Measurements from ENCODE around the gene PUS1. TPM values are rescaled to one million over a fixed set of nuclear protein-coding genes. Genes with fewer than 3 reads are reported as not detected.
A peak's percentile ranks its signal among the peaks of the same experiment; 100 is the strongest.
"Not testable (repeated sequence)": the region's sequence is repeated elsewhere in the genome, so short reads cannot be mapped to it uniquely, and the experiment has no call there.

The PUS1 gene
- total and polyA plus RNA-seq, 2 of the 8 experiments (the other 6 are each of a cell fraction or from before 2014, with no cell fraction given), result 48.1 to 81.2 TPM

DNA sequence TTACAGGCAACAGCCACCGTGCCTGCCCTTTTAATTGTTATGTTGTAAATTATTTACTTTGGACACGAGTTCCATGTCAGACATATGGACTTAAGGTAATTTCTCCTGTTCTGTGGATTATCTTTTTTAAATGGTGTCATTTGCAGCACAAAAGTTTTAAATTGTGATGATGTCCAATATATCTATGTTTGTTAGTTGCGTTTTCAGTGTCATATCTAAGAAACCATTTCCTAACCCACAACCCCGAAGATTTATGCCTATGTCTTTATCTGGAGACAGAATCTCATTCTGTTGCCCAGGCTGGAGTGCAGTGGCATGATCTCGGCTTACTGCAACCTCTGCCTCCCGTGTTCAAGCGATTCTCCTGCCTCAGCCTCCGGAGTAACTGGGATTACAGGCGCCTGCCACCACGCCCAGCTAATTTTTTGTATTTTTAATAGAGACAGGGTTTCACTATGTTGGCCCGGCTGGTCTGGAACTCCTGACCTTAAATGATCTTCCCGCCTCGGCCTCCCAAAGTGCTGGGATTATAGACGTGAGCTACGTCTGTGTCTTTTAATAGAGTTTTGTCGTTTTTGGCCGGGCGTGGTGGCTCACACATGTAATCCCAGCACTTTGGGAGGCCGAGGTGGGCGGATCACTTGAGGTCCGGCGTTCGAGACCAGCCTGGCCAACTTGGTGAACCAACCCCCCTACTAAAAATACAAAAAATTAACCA is 19.8 kb downstream of the PUS1 start:
- H4K20me1 ChIP-seq (replicated peaks in 1 of 2; ENCODE audit: control insufficient read depth in 1 of 2, insufficient read depth in 2 of 2, low read length in 2 of 2); H3K4me1 ChIP-seq (replicated peaks in 1 of 4; ENCODE audit: control insufficient read depth in 3 of 4, insufficient read depth in 4 of 4, low read length in 3 of 4); FAIRE-seq; H3K4ac ChIP-seq (replicated peaks; ENCODE audit: insufficient read length, low read depth, low read length); H2BK12ac ChIP-seq (ENCODE audit: low read depth, low read length); H3K56ac ChIP-seq (replicated peaks; ENCODE audit: insufficient read length, low read depth, low read length); H3K23me2 ChIP-seq (ENCODE audit: low read depth, low read length); H2BK20ac ChIP-seq (ENCODE audit: low read length); DNase-seq (ENCODE audit: low read depth in 1 of 2, low spot score in 2 of 2); H2AK5ac ChIP-seq (ENCODE audit: low read depth, low read length); H3K9ac ChIP-seq (replicated peaks in 1 of 4; ENCODE audit: extremely low read depth in 1 of 4, low read depth in 3 of 4, low read length in 3 of 4); H3K14ac ChIP-seq (ENCODE audit: insufficient read length); H2BK120ac ChIP-seq (replicated peaks; ENCODE audit: low read depth, low read length); H4K5ac ChIP-seq (ENCODE audit: insufficient read length, low read depth, low read length); H3K79me1 ChIP-seq (ENCODE audit: low read depth, low read length); H4K8ac ChIP-seq (ENCODE audit: extremely low read depth, insufficient read depth, low read length); H2BK5ac ChIP-seq (ENCODE audit: low read depth, low read length); H3K18ac ChIP-seq (ENCODE audit: extremely low read depth, low read length); H3K36me3 ChIP-seq (ENCODE audit: control insufficient read depth in 2 of 4, insufficient read depth in 4 of 4, low read length in 3 of 4); H3K9me3 ChIP-seq (ENCODE audit: insufficient read depth in 2 of 2, low read depth in 1 of 2, low read length in 1 of 2); H2AFZ ChIP-seq (ENCODE audit: low read length); H3K27me3 ChIP-seq (replicated peaks in 1 of 4; ENCODE audit: control insufficient read depth in 3 of 4, extremely low read depth in 1 of 4, insufficient read depth in 3 of 4, low read length in 3 of 4); H3K23ac ChIP-seq (ENCODE audit: insufficient read length); H3K27ac ChIP-seq (ENCODE audit: low read depth, low read length): not testable (repeated sequence)
- POLR2A ChIA-PET (ENCODE audit: partially characterized antibody), result interaction anchor here (0.7 to 2.0 kb wide), 9 partner anchors 8 to 174 kb away, joined by 3 to 9 read pairs (median 3); partner anchors contain the start of gene PUS1
- WGBS, 2 experiments (ENCODE audit: extremely low coverage in 1 of 2, insufficient coverage in 1 of 2, insufficient read length in 1 of 2, insufficient replicate concordance in 2 of 2, low coverage in 1 of 2, low lambda C conversion rate in 2 of 2, missing lambda C conversion rate in 1 of 2), result 89% methylated on average over 23 of the region's 23 CpGs; no CpG with 5 or more reads in 1 of the 2 experiments
- Histone ChIP-seq H3K4me3 (ENCODE audit: extremely low read depth in 1 of 4, insufficient read depth in 2 of 4, low read depth in 3 of 4, low read length in 4 of 4) (peak overlapping the region; percentile 27 to 92 (median 40)), H4K91ac (replicated peaks; ENCODE audit: insufficient read length, low read length) (peak overlapping the region; percentile 91), H3K4me2 (ENCODE audit: insufficient read depth in 1 of 2, low read depth in 2 of 2, low read length in 2 of 2) (peak overlapping the region; percentile 33 to 72; a peak in 2 of 4 replicates), H2BK15ac (ENCODE audit: low read length) (peak overlapping the region; percentile 95; the same call in 1 of the 2 replicates), H3K79me2 (ENCODE audit: control insufficient read depth in 1 of 2, insufficient read depth in 2 of 2, low read length in 2 of 2) (peaks cover 9 to 34% of the 10 kb centered on the region in 2 experiments; a peak in 3 of 4 replicates)
- CTCF ChIA-PET (ENCODE audit: partially characterized antibody), result interaction anchor here (1.7 kb wide), 1 partner anchor 15 kb away, joined by 6 read pairs; no protein-coding TSS in a partner anchor
